Hematopoietic multipotent progenitor cell treated with erythropoietin and hydrocortisone succinate and interleukin-3 and kit ligand, for 15 days (in vitro differentiated cells): ENCODE data around the gene ASPHD2.
A peak's percentile ranks its signal among the peaks of the same experiment; 100 is the strongest.

Experiments used
- DNase-seq: peaks from one replicate; pipeline ENCODE4 v3.0.0-alpha.2; 2015; ENCODE audit warnings: low spot score

The ASPHD2 gene

GRCh38 chr22:26476705-26477340, 47.8 kb downstream of the ASPHD2 start:
- DNase-seq, result no peak

GRCh38 chr22:26477341-26477731, 48.3 kb downstream of the ASPHD2 start:
- DNase-seq, result no peak

- peak; percentile 78 for DNase-seq
Observed at GRCh38 chr22:26479043-26479791, 50.2 kb downstream of the ASPHD2 start.

- no peak for DNase-seq
Observed at GRCh38 chr22:26479792-26480610, 50.9 kb downstream of the ASPHD2 start.

GRCh38 chr22:26480611-26480932, 51.5 kb downstream of the ASPHD2 start:
- no peak for DNase-seq

GRCh38 chr22:26481112-26481693, 52.1 kb downstream of the ASPHD2 start:
- DNase-seq, result no peak

- no peak for DNase-seq
Observed at GRCh38 chr22:26481694-26482093, 52.6 kb downstream of the ASPHD2 start.

GRCh38 chr22:26482161-26482560, 53.1 kb downstream of the ASPHD2 start:
- no peak for DNase-seq

GRCh38 chr22:26483043-26483438, 54.0 kb downstream of the ASPHD2 start:
- DNase-seq, result no peak

GRCh38 chr22:26483439-26484359, 54.6 kb downstream of the ASPHD2 start, which contains the start of the genes HPS4 and SRRD:
HPS4 (minus strand) TSS chr22:26483783; CDS start chr22:26481762, 2,021 bp downstream.
SRRD (plus strand) TSS chr22:26483877; CDS start chr22:26483891, 14 bp downstream.
- DNase-seq, result peak; percentile 91

- peak; percentile 87 for DNase-seq
Observed at GRCh38 chr22:26484360-26484706, 55.3 kb downstream of the ASPHD2 start.

GRCh38 chr22:26485013-26485412, 56.0 kb downstream of the ASPHD2 start:
- no peak for DNase-seq

- DNase-seq, result peak; percentile 68
Observed at GRCh38 chr22:26485806-26486390, 56.8 kb downstream of the ASPHD2 start.

- no peak for DNase-seq
Observed at GRCh38 chr22:26486394-26486793, 57.3 kb downstream of the ASPHD2 start.

- DNase-seq, result no peak
Observed at GRCh38 chr22:26487996-26488395, 58.9 kb downstream of the ASPHD2 start.

GRCh38 chr22:26489447-26490036, 60.5 kb downstream of the ASPHD2 start:
- DNase-seq, result no peak

GRCh38 chr22:26492220-26492619, 63.2 kb downstream of the ASPHD2 start:
- DNase-seq, result no peak

GRCh38 chr22:26494506-26494905, 65.4 kb downstream of the ASPHD2 start:
- no peak for DNase-seq
